ENCODE results near the gene ERG.

The ERG gene

GRCh38 chr21:38340131-38340530 is 158.1 kb downstream of the ERG start:
- H3K36me3 ChIP-seq (ENCODE audit: insufficient read depth, low read depth, low read length), result no peaks in the 10 kb centered on the region
- no peaks in the 10 kb centered on the region for H3K27me3 ChIP-seq (ENCODE audit: insufficient read depth, low read length)
- H3K9ac ChIP-seq (ENCODE audit: low read depth, low read length), result no peak overlapping the region
- H3K4me1 ChIP-seq (ENCODE audit: insufficient read depth, low read length), result no peaks in the 10 kb centered on the region
- no peak overlapping the region for H3K4me3 ChIP-seq (ENCODE audit: low read length)
- H3K27ac ChIP-seq (ENCODE audit: low read length), result no peak overlapping the region
- no peaks in the 10 kb centered on the region for H3K9me3 ChIP-seq (ENCODE audit: insufficient read depth, low read depth, low read length)

GRCh38 chr21:38337793-38338192 is 160.5 kb downstream of the ERG start:
- Histone ChIP-seq H3K27ac (ENCODE audit: low read length) (no peak overlapping the region), H3K4me3 (ENCODE audit: low read length) (no peak overlapping the region), H3K36me3 (ENCODE audit: insufficient read depth, low read depth, low read length) (no peaks in the 10 kb centered on the region), H3K9me3 (ENCODE audit: insufficient read depth, low read depth, low read length) (no peaks in the 10 kb centered on the region), H3K9ac (ENCODE audit: low read depth, low read length) (no peak overlapping the region), H3K27me3 (ENCODE audit: insufficient read depth, low read length) (no peaks in the 10 kb centered on the region), H3K4me1 (ENCODE audit: insufficient read depth, low read length) (no peaks in the 10 kb centered on the region)

- Histone ChIP-seq H3K9ac (ENCODE audit: low read depth, low read length) (no peak overlapping the region), H3K27me3 (ENCODE audit: insufficient read depth, low read length) (no peaks in the 10 kb centered on the region), H3K4me1 (ENCODE audit: insufficient read depth, low read length) (no peaks in the 10 kb centered on the region), H3K9me3 (ENCODE audit: insufficient read depth, low read depth, low read length) (no peaks in the 10 kb centered on the region; the same call in 1 of the 2 replicates), H3K27ac (ENCODE audit: low read length) (no peak overlapping the region), H3K36me3 (ENCODE audit: insufficient read depth, low read depth, low read length) (no peaks in the 10 kb centered on the region), H3K4me3 (ENCODE audit: low read length) (no peak overlapping the region)
Measured at GRCh38 chr21:38334866-38335265, 163.4 kb downstream of the ERG start.

GRCh38 chr21:38333301-38334272 is 164.7 kb downstream of the ERG start:
- H3K27ac ChIP-seq (ENCODE audit: low read length), result no peak overlapping the region
- H3K4me1 ChIP-seq (ENCODE audit: insufficient read depth, low read length), result no peaks in the 10 kb centered on the region
- no peak overlapping the region for H3K4me3 ChIP-seq (ENCODE audit: low read length)
- H3K27me3 ChIP-seq (ENCODE audit: insufficient read depth, low read length), result no peaks in the 10 kb centered on the region
- H3K36me3 ChIP-seq (ENCODE audit: insufficient read depth, low read depth, low read length), result no peaks in the 10 kb centered on the region
- no peaks in the 10 kb centered on the region; the same call in 1 of the 2 replicates for H3K9me3 ChIP-seq (ENCODE audit: insufficient read depth, low read depth, low read length)
- no peak overlapping the region for H3K9ac ChIP-seq (ENCODE audit: low read depth, low read length)

- H3K27ac ChIP-seq (ENCODE audit: low read length), result no peak overlapping the region
- H3K4me3 ChIP-seq (ENCODE audit: low read length), result no peak overlapping the region
- no peaks in the 10 kb centered on the region for H3K27me3 ChIP-seq (ENCODE audit: insufficient read depth, low read length)
- H3K9me3 ChIP-seq (ENCODE audit: insufficient read depth, low read depth, low read length), result no peaks in the 10 kb centered on the region; the same call in 1 of the 2 replicates
- no peaks in the 10 kb centered on the region for H3K36me3 ChIP-seq (ENCODE audit: insufficient read depth, low read depth, low read length)
- H3K9ac ChIP-seq (ENCODE audit: low read depth, low read length), result no peak overlapping the region
- peaks cover 6% of the 10 kb centered on the region for H3K4me1 ChIP-seq (ENCODE audit: insufficient read depth, low read length)
Measured at GRCh38 chr21:38330666-38331065, 167.6 kb downstream of the ERG start.

All from iPS-20b (cell line).